GM19468 (cell line): ENCODE measurements around the gene ADAMTSL5.

Experiments
- ATAC-seq: cut with Tn5 transposase; IDR thresholded peaks from one replicate; pipeline ENCODE4 v1.9.1; 2021; ENCODE audit warnings: mild to moderate bottlenecking, moderate library complexity, moderate number of reproducible peaks; ENCODE audit not compliant: unreplicated experiment; ENCODE audit errors: extremely low read depth

Gene ADAMTSL5

DNA sequence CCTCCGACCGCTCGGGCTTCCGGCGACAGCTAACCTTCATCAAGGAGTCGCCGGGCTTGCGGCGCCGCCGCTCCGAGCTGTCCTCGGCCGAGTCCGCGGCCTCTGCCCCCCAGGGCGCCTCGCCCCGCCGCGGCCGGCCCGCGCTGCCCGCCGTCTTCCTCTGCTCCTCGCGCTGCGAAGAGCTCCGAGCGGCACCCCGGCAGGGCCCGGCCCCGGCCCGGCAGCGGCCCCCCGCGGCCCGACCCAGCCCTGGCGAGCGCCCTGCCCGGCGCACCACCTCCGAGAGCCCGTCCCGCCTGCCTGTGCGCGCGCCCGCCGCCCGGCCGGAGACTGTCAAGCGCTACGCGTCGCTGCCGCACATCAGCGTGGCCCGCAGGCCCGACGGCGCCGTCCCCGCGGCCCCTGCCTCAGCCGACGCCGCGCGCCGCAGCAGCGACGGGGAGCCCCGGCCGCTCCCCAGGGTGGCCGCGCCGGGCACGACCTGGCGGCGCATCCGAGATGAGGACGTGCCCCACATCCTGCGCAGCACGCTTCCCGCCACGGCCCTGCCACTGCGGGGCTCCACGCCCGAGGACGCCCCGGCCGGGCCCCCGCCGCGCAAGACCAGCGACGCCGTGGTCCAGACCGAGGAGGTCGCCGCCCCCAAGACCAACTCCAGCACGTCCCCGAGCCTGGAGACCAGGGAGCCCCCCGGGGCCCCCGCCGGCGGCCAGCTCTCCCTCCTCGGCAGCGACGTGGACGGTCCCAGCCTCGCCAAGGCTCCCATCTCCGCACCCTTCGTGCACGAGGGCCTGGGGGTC is 43.4 kb downstream of the ADAMTSL5 start:
- no peak for ATAC-seq

DNA sequence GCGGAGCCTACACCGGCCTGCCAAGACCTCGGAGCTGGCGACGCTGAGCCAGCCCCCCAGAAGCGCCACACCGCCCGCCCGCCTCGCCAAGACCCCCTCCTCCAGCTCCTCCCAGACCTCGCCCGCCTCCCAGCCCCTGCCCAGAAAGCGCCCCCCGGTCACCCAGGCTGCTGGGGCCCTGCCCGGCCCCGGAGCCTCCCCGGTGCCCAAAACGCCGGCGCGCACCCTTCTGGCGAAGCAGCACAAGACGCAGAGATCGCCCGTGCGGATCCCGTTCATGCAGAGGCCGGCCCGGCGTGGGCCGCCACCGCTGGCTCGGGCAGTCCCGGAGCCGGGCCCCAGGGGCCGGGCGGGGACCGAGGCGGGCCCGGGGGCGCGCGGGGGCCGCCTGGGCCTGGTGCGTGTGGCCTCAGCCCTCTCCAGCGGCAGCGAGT is 44.0 kb downstream of the ADAMTSL5 start:
- ATAC-seq = no peak

DNA sequence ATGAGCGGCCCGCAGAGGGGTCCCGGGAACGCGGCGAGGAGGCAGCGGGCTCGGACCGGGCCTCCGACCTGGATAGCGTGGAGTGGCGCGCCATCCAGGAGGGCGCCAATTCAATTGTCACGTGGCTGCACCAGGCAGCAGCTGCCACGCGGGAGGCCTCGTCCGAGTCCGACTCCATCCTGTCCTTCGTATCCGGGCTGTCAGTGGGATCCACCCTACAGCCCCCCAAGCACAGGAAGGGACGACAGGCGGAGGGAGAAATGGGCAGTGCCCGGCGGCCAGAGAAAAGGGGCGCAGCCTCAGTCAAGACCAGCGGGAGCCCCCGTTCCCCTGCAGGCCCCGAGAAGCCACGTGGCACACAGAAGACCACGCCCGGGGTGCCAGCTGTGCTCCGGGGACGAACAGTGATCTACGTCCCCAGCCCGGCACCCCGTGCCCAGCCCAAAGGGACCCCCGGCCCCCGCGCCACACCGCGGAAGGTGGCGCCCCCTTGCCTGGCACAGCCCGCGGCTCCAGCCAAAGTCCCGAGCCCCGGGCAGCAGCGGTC is 44.5 kb downstream of the ADAMTSL5 start:
- no peak for ATAC-seq

DNA sequence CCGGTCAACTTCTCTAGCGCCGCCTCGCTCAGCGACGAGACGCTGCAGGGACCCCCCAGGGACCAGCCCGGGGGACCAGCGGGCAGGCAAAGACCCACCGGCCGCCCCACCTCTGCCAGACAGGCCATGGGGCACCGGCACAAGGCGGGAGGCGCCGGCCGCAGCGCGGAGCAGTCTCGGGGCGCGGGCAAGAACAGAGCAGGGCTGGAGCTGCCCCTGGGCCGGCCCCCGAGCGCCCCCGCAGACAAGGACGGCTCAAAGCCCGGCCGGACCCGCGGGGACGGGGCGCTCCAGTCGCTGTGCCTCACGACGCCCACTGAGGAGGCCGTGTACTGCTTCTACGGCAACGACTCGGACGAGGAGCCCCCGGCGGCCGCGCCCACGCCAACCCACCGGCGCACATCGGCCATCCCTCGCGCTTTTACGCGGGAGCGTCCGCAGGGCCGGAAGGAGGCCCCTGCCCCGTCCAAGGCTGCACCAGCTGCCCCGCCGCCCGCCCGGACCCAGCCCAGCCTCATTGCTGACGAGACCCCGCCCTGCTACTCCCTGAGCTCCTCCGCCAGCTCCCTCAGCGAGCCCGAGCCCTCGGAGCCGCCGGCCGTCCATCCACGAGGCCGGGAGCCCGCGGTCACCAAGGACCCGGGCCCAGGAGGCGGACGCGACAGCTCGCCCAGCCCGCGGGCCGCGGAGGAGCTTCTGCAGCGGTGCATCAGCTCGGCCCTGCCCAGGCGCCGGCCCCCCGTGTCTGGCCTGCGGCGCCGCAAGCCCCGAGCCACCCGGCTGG is 45.1 kb downstream of the ADAMTSL5 start:
- ATAC-seq = no peak

DNA sequence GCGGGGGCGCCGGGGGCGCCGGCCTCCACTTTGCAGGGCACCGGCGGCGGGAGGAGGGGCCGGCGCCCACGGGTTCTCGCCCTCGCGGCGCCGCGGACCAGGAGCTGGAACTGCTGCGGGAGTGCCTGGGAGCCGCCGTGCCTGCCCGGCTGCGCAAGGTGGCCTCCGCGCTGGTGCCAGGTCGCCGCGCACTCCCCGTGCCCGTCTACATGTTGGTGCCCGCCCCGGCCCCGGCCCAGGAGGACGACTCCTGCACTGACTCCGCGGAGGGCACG is 45.7 kb downstream of the ADAMTSL5 start:
- no peak for ATAC-seq

DNA sequence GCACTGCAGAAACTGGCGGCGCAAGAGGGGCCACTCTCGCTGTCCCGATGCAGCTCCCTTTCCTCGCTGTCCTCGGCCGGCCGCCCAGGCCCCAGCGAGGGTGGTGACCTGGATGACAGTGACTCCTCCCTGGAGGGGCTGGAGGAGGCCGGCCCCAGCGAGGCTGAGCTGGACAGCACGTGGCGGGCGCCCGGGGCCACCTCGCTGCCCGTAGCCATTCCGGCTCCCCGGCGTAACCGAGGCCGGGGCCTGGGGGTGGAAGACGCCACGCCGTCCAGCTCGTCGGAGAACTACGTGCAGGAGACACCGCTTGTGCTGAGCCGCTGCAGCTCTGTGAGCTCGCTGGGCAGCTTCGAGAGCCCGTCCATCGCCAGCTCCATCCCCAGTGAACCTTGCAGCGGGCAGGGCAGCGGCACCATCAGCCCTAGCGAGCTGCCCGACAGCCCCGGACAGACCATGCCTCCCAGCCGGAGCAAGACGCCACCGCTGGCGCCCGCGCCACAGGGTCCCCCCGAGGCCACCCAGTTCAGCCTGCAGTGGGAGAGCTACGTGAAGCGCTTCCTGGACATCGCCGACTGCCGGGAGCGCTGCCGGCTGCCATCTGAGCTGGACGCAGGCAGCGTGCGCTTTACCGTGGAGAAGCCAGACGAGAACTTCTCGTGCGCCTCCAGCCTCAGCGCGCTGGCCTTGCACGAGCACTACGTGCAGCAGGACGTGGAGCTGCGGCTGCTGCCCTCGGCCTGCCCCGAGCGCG is 46.2 kb downstream of the ADAMTSL5 start:
- ATAC-seq = no peak

DNA sequence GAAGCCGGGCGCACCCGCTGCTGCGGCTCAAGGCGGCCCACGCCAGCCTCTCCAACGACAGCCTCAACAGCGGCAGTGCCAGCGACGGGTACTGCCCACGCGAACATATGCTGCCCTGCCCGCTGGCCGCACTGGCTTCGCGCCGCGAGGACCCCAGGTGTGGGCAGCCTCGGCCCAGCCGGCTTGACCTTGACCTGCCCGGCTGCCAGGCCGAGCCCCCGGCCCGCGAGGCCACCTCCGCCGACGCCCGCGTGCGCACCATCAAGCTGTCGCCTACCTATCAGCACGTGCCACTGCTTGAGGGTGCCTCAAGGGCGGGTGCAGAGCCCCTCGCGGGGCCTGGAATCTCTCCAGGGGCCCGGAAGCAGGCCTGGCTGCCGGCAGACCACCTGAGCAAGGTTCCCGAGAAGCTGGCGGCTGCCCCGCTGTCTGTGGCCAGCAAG is 46.8 kb downstream of the ADAMTSL5 start:
- no peak for ATAC-seq

DNA sequence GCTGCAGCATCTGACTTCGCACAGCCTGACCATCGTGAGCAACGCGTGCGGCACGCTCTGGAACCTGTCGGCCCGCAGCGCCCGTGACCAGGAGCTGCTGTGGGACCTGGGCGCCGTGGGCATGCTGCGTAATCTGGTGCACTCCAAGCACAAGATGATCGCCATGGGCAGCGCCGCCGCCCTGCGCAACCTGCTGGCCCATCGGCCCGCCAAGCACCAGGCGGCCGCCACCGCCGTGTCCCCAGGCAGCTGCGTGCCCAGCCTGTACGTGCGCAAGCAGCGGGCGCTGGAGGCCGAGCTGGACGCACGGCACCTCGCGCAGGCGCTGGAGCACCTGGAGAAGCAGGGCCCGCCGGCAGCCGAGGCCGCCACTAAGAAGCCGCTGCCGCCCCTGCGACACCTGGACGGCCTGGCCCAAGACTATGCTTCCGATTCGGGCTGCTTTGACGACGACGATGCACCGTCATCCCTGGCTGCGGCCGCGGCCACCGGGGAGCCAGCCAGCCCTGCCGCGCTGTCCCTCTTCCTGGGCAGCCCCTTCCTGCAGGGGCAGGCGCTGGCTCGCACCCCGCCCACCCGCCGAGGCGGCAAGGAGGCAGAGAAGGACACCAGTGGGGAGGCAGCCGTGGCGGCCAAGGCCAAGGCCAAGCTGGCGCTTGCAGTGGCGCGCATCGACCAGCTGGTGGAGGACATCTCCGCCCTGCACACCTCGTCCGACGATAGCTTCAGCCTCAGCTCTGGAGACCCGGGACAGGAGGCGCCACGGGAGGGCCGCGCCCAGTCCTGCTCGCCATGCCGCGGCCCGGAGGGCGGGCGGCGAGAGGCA is 47.4 kb downstream of the ADAMTSL5 start:
- no peak for ATAC-seq

DNA sequence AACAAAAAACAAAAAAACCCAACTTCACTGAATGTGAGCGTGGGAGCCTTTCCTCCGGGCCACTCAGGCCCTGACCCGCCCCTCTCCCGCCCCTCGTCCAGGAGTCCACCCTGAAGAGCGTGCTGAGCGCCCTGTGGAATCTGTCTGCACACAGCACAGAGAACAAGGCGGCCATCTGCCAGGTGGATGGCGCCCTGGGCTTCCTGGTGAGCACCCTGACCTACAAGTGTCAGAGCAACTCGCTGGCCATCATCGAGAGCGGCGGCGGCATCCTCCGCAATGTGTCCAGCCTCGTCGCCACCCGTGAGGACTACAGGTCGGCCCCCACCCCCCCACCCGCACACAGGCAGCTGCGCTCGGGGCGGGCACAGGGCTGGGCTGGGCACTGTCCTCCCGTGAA is 51.0 kb downstream of the ADAMTSL5 start:
- ATAC-seq = no peak

DNA sequence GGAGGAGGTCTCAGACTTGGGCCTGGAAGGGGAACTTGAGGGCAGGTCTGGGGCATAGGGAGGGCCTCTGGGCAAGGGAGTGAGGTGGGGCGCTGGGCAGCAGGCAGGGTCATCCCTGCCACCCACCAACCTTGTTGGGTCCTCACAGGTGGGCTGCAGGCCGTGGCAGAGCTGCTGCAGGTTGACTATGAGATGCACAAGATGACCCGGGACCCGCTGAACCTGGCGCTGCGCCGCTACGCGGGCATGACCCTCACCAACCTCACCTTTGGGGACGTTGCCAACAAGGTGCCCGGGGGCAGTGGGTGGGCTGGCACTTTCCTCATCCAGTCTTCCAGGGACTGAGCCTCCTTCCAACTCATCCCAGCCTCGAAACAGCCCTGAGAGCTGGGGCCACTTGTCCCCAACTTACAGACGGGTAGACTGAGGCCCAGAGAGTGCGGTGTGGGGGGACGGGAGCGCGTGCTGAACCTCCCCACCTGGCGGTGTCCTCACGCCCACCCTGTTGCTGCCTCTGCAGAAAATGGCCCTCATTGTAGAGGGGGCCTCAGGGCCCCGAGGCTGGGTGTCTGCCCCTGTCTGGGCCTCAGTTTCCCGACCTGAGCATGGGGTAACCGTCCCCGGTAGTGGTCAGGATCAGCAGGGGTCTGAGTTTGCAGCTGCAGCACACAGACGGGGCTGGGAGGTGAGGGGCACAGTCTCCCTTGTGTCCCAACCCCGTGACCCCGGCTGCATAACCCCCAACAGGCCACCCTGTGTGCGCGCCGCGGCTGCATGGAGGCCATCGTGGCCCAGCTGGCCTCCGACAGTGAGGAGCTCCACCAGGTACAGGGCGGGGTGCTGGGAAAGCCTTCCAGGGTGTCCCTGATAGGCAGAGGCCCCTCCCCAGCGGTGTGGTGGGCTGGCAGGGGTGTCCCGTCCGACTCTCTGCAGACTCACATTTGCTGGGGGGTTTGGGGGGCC is 52.5 kb downstream of the ADAMTSL5 start:
- no peak for ATAC-seq

DNA sequence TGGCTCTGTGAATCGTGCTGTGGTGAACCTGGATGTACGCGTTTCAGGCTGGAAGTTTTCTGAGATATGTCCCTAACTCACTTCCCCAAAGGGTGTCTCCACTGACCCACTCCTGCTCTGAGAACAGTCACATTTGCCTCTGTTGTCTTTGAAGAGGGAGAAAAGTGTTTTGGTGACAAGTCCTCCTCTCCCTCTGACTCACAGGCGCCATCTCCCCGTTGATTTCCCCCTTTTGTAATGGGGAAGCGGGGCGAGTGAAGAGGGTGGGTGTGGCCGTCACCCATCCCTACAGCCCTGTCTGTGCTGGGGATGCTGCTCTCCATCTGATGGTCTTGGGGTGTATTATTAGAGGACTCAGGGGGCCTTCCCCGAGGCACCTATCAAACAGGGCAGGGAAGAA is 53.3 kb downstream of the ADAMTSL5 start:
- no peak for ATAC-seq

DNA sequence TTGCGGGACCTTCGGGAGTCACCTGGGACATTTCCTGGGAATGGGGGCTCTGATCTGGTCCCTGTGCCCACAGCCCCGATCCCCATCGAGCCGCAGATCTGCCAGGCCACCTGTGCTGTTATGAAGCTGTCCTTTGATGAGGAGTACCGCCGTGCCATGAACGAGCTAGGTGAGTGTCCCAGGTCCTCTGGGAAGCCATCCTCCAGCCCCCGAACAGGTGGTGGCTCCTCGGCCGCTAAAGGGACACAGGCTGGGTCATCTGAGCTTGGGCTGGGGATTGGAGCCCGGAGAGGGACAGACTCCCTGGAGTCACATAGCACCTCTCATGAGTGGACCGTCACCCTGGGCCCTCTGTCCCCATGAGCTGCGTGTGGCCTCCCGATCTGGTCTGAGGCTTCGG is 54.9 kb downstream of the ADAMTSL5 start:
- no peak for ATAC-seq

DNA sequence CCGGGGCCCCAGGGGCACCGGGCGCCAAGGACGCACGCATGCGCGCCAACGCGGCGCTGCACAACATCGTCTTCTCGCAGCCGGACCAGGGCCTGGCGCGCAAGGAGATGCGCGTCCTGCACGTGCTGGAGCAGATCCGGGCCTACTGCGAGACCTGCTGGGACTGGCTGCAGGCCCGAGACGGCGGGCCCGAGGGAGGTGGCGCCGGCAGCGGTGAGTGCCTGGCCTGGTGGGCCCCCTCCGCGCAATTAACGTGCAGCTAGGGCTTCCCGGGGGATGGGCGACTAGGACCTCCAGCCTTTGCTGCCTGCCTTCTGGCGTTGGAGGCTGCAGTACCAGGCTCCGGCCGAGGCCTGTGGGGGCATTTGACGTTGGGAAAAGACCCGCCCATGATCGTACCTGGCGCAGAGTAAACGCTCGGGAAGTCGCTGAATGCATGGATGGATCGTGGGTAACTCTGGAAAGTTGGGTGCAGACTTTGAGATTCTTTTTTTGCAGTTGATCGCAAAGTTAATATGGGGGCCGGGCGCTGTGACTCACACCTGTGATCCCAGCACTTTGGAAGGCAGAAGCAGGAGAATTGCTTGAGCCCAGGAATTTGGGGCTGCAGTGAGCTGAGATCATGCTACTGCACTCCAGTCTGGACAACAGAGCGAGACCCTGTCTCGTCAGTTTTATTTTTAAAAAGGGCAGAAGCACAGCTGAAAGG is 55.6 kb downstream of the ADAMTSL5 start:
- no peak for ATAC-seq

DNA sequence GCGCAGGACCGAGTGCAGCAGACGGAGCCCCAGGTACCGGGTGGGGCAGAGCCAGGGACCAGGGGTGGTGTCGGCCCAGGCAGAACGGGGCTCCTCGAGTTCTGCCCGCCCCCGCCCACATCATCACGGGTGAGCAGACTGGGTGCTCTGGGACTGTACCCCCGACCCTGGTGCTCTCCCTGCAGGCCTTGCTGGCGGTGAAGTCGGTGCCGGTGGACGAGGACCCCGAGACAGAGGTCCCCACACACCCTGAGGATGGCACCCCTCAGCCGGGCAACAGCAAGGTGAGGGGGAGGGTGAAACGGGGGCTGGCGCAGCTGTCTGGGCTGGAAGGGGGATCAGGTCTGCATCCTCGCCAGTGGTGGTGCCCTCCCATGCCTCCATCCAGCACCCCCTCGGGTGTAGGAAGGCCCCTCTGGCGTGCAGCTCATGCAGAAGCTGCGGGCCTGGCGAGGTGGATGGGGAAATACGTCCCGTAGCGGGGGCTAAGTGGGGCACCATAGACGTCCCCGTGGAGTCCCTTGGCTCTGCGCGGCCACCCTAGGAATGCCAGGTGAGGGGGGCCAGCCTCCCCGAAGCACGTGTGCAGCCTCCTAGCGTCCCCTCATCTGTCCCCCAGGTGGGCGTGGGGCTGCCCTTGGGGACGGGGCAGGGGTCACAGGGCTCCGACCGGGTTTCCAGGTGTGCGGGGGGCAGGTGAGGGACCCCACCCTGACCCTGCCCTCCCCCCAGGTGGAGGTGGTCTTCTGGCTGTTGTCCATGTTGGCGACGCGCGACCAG is 56.5 kb downstream of the ADAMTSL5 start:
- ATAC-seq = no peak

DNA sequence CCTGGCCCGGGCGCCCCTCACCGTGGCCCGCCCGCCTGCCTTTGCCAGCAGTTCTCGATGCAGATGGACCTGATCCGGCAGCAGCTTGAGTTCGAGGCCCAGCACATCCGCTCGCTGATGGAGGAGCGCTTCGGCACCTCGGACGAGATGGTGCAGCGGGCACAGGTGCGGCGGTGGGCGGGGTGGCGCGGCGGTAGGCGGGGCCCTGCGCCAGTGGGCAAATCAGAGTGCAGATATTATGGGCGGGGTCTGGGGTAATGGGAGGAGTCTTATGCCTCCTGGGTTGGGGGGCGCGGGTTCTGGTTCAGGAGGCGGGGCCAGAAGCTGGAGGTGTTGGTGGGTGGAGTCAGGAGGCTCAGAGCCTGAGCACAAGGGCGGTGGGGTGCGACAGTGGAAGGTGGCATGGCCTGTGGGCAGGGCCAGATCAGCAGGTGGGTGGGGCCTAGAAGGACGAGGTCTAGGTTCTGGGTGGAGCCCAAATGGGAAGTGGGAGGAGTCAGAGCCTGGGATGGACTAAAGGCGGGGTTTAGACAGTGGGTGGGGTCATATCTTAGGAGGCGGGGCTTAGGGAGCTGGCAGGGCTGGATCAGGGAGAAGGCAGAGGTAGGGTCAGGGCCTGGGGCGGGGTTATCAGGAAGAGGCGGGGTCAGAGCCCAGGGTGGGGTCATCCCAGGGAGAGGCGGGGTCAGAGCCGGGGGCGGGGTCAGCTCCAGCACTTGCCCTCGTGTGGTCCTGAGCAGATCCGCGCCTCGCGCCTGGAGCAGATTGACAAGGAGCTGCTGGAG is 57.3 kb downstream of the ADAMTSL5 start:
- ATAC-seq = no peak
